OCI-LY1 (cell line): Measurements from ENCODE around the gene TMEM267.

Source experiments
- H2AFZ ChIP-seq: fragments of 200-600 bp; sonication (generic), shearing (Covaris generic); 2 replicates; pipeline ENCODE4 v1.6.0; 2014; ENCODE audit warnings: antibody characterized with exemption, mild to moderate bottlenecking, low read length
- H3F3A ChIP-seq: fragments of 200-600 bp; sonication (generic), shearing (Covaris generic); 2 replicates; pipeline ENCODE4 v1.6.0; 2014; ENCODE audit warnings: mild to moderate bottlenecking, antibody characterized with exemption, low read length, moderate library complexity; ENCODE audit not compliant: insufficient read depth
- H3K27ac ChIP-seq: fragments of 200-600 bp; sonication (generic); 2 replicates; pipeline ENCODE4 v1.5.1; 2014; ENCODE audit warnings: low read length, mixed run types, mild to moderate bottlenecking, low read depth; ENCODE audit not compliant: poor library complexity, severe bottlenecking
- H3K27me3 ChIP-seq: fragments of 200-600 bp; sonication (generic); 2 replicates; pipeline ENCODE4 v1.6.0; 2014; ENCODE audit warnings: antibody characterized with exemption, mild to moderate bottlenecking, low read length, moderate library complexity; ENCODE audit not compliant: insufficient read depth
- H3K36me3 ChIP-seq: fragments of 200-600 bp; sonication (generic); 2 replicates; pipeline ENCODE4 v1.6.1; 2014; ENCODE audit warnings: mild to moderate bottlenecking, antibody characterized with exemption, low read length, moderate library complexity, mixed read lengths; ENCODE audit not compliant: insufficient read depth
- H3K4me1 ChIP-seq: fragments of 200-600 bp; sonication (generic); 2 replicates; pipeline ENCODE4 v1.5.1; 2014; ENCODE audit warnings: mild to moderate bottlenecking, low read length, moderate library complexity; ENCODE audit not compliant: insufficient read depth, severe bottlenecking
- H3K4me2 ChIP-seq: fragments of 200-600 bp; sonication (generic), shearing (Covaris generic); 2 replicates; pipeline ENCODE4 v1.6.1; 2014; ENCODE audit warnings: low read length
- H3K4me3 ChIP-seq: fragments of 200-600 bp; sonication (generic); 2 replicates; pipeline ENCODE4 v1.5.1; 2014; ENCODE audit warnings: low read length, low read depth, mild to moderate bottlenecking, mixed read lengths; ENCODE audit not compliant: poor library complexity, severe bottlenecking
- H3K79me2 ChIP-seq: fragments of 200-600 bp; shearing (Covaris generic); 2 replicates; pipeline ENCODE4 v1.6.1; 2016; ENCODE audit warnings: mixed run types, low read length, mixed read lengths; ENCODE audit not compliant: insufficient read depth
- H3K9ac ChIP-seq: fragments of 200-600 bp; sonication (generic), shearing (Covaris generic); 2 replicates; pipeline ENCODE4 v1.6.1; 2014; ENCODE audit warnings: mild to moderate bottlenecking, low read length, mixed read lengths
- H3K9me2 ChIP-seq: fragments of 200-600 bp; sonication (generic), shearing (Covaris generic); 2 replicates; pipeline ENCODE4 v1.6.1; 2014; ENCODE audit warnings: low read depth, mild to moderate bottlenecking, low read length, mixed read lengths
- H3K9me3 ChIP-seq: fragments of 200-600 bp; shearing (Covaris generic); 2 replicates; pipeline ENCODE4 v1.6.1; 2014; ENCODE audit warnings: low read length, mixed read lengths
- H4K20me1 ChIP-seq: fragments of 200-600 bp; sonication (generic), shearing (Covaris generic); 2 replicates; pipeline ENCODE4 v1.6.0; 2016; ENCODE audit warnings: mild to moderate bottlenecking, low read length; ENCODE audit not compliant: insufficient read depth
- EZH2 ChIP-seq: fragments of 200-600 bp; sonication (generic), shearing (Covaris generic); IDR thresholded peaks from 2 replicates; pipeline ENCODE4 v1.8.0; 2017; ENCODE audit warnings: borderline replicate concordance, mixed run types, mild to moderate bottlenecking, antibody characterized with exemption, low read length, moderate library complexity, mixed read lengths
- TF ChIP-seq, protein P1 (sequence below): fragments of 200-600 bp; sonication (generic), shearing (Covaris generic); IDR thresholded peaks from 2 replicates; pipeline ENCODE4 v1.5.1; 2017; ENCODE audit warnings: mild to moderate bottlenecking, antibody characterized with exemption, low read length, moderate library complexity, mixed read lengths

Gene TMEM267

DNA sequence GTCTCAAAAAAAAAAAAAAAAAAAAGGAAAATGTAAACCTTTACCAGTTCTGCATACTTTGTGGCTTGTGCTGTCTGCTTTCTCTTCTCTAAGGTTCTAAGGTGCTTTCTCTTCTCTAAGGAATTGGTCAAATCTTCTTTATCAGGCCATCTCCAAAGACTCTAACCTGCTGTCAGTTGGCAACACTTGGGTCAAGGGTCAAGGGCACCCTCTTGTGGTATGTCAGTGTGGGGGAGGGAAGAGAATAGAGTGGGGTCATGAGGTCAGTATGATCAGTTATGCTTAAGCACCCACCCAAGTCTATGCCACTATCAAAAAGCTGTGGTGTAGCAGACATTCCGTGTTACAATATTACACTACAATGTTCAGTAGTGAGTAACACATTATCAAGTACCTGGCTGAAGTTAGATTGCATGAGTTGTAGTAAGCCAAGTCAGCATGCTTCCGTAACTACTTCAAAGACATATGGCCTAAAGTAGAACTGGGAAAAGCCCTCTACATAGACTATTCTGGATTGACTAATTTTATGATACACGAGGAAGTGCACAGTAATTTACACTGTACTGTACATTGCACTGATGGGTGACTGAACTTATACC, 46.5 kb downstream of the TMEM267 start:
- no peak for TF ChIP-seq EZH2
- TF ChIP-seq, protein P1, sequence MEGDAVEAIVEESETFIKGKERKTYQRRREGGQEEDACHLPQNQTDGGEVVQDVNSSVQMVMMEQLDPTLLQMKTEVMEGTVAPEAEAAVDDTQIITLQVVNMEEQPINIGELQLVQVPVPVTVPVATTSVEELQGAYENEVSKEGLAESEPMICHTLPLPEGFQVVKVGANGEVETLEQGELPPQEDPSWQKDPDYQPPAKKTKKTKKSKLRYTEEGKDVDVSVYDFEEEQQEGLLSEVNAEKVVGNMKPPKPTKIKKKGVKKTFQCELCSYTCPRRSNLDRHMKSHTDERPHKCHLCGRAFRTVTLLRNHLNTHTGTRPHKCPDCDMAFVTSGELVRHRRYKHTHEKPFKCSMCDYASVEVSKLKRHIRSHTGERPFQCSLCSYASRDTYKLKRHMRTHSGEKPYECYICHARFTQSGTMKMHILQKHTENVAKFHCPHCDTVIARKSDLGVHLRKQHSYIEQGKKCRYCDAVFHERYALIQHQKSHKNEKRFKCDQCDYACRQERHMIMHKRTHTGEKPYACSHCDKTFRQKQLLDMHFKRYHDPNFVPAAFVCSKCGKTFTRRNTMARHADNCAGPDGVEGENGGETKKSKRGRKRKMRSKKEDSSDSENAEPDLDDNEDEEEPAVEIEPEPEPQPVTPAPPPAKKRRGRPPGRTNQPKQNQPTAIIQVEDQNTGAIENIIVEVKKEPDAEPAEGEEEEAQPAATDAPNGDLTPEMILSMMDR: no peak; the same call in 1 of the 2 replicates
- no peak overlapping the region for H3K9ac ChIP-seq

DNA sequence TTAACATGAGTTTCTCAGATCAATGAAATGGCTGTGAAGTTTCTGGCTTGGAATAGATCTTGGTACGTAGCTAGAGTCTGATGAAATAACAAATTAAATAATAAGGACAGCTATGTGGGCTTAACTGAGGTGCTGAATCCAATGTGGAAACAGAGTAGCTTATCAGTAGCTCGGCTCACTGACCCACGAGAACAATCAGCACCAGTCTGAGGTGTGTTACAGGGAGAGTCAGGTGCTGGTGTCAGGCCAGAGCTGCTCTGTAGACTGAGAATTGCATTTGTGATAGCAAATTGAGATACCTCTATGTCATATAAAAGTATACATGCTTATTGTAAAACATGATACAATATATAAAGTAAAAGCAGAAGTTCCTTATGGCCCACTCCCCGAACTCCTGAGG, 50.3 kb downstream of the TMEM267 start:
- no peaks in the 10 kb centered on the region for H3F3A ChIP-seq
- H3K9ac ChIP-seq: no peak overlapping the region
- no peak overlapping the region for H3K4me3 ChIP-seq
- no peaks in the 10 kb centered on the region for H3K27me3 ChIP-seq
- no peak for TF ChIP-seq EZH2
- TF ChIP-seq, protein P1: no peak
- no peaks in the 10 kb centered on the region for H4K20me1 ChIP-seq
- H3K9me2 ChIP-seq: no peaks in the 10 kb centered on the region
- H2AFZ ChIP-seq: no peak overlapping the region
- no peaks in the 10 kb centered on the region for H3K79me2 ChIP-seq
- H3K9me3 ChIP-seq: no peaks in the 10 kb centered on the region
- H3K4me2 ChIP-seq: no peak overlapping the region
- no peaks in the 10 kb centered on the region for H3K4me1 ChIP-seq
- no peaks in the 10 kb centered on the region for H3K36me3 ChIP-seq
- H3K27ac ChIP-seq: no peak overlapping the region

More for the DNA sequence above, 46.5 kb downstream of the TMEM267 start:
- Histone ChIP-seq H3K9me3 (no peaks in the 10 kb centered on the region), H3K79me2 (no peaks in the 10 kb centered on the region), H3K9me2 (no peaks in the 10 kb centered on the region), H3F3A (no peaks in the 10 kb centered on the region), H3K36me3 (no peaks in the 10 kb centered on the region), H3K4me2 (no peak overlapping the region), H3K27me3 (no peaks in the 10 kb centered on the region), H3K4me3 (no peak overlapping the region), H4K20me1 (no peaks in the 10 kb centered on the region), H3K4me1 (no peaks in the 10 kb centered on the region), H2AFZ (no peak overlapping the region), H3K27ac (no peak overlapping the region)

DNA sequence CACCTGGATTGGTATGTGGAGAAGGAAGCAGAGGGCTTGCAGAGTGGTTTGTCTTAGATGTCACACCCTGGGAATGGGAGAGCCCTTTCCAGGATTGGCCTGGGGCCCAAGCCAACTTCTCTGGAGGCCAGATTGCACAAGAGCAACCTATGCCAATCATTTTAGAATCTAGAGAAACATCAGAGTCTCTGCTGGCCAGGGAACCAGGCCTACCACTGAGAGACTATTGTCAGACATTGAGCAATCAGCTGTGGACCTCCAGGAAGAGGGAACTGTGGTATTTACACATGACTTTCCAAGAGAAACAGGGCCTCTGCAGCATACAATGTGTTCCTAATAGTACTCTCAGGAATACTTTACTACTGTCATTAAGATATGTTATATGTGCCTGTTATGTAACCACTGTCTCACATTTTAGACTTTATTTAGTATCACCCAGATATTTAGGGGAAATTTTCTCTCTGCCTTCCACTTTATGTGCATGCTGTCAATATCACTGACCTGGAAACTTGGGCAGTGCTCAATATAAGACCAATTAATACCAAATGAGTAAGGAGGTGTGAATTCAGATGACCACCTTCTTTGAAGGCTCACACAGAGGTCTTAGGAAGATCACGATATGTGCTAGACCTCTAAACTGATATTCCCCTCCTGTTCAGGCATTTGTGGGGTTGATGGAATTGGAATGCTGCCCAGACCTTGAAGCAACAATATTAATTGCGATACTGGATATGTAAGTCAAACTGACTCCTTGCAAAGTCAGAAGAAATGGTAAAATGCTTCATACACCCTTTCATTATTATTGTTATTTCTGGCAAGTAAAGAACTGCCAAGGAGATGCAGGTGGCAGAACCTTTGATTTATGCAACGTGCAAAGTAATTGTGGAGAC, 50.9 kb downstream of the TMEM267 start:
- TF ChIP-seq EZH2: no peak
- TF ChIP-seq, protein P1: no peak
- Histone ChIP-seq H3K4me2 (no peak overlapping the region), H3K9me2 (no peaks in the 10 kb centered on the region), H3K9ac (no peak overlapping the region), H3K4me1 (no peaks in the 10 kb centered on the region), H3F3A (no peaks in the 10 kb centered on the region), H3K27ac (no peak overlapping the region), H2AFZ (no peak overlapping the region), H3K79me2 (no peaks in the 10 kb centered on the region), H3K4me3 (no peak overlapping the region), H3K9me3 (no peaks in the 10 kb centered on the region), H3K36me3 (no peaks in the 10 kb centered on the region), H3K27me3 (no peaks in the 10 kb centered on the region), H4K20me1 (no peaks in the 10 kb centered on the region)
